Mucosa of descending colon (tissue), 3 donors: ENCODE results near the gene BOC. TPM values are rescaled to one million over a fixed set of nuclear protein-coding genes. Genes with fewer than 3 reads are reported as not detected.

Source experiments
- ATAC-seq: fragments of 200-7000 bp; cut with Tn5 transposase; one replicate; pipeline ENCODE4 v1.9.1; 2020; ENCODE audit warnings: mild to moderate bottlenecking, moderate library complexity
- DNase-seq, 3 donors: peaks; one replicate each; pipeline ENCODE4 v3.0.0-alpha.2; 2020
- H3K36me3 ChIP-seq: fragments of 200-600 bp; one replicate; pipeline ENCODE4 v1.8.0; 2021; ENCODE audit warnings: low read depth, mild to moderate bottlenecking
- H3K4me1 ChIP-seq: fragments of 200-600 bp; one replicate; pipeline ENCODE4 v1.8.0; 2021; ENCODE audit warnings: low read depth, mild to moderate bottlenecking
- H3K4me3 ChIP-seq: fragments of 200-600 bp; one replicate; pipeline ENCODE4 v1.8.0; 2021; ENCODE audit warnings: mild to moderate bottlenecking
- H3K9me3 ChIP-seq: fragments of 200-600 bp; one replicate; pipeline ENCODE4 v1.8.0; 2021; ENCODE audit warnings: mild to moderate bottlenecking
- CTCF ChIP-seq: fragments of 200-600 bp; IDR thresholded peaks from one replicate; pipeline ENCODE4 v1.8.0; 2022; ENCODE audit warnings: antibody characterized with exemption, mild to moderate bottlenecking
- intact Hi-C, 2 donors: fragments of 100-400 bp; cut with DNase I in 1 of 2; cut with micrococcal nuclease in 1 of 2; formaldehyde crosslinking; loops; one replicate each; pipeline versions ENCODE4 v1.11.0 to v1.11.1; 2022; cut with DNase I, micrococcal nuclease
- total RNA-seq, 3 donors: library from RNA; stranded (reverse); fragmentation: NEBNext Ultra II Directional in 2 of 3; extraction: Animal tissue kit (Norgen Biotek cat#: 25700) in 2 of 3; gene quantifications; one replicate each; pipeline versions ENCODE4 v1.2.1 to v1.2.4, GENCODE V29; 2021 to 2023
- donor health status: DM: no; HTN: no; CAD: no; lungs with moderate emphysema.
- donor health status: DM: no; HTN: no; CAD: no.
- donor health status: DM: no; HTN: yes; CAD: no.

The BOC gene
- total RNA-seq, 3 donors from 2014 or later: 4.9 to 70.9 (median 12.1) TPM

- no peak for DNase-seq
- ATAC-seq: no peak
- no peaks in the 10 kb centered on the region for H3K36me3 ChIP-seq
- no peak for TF ChIP-seq CTCF
- intact Hi-C loops: loop anchor here in 1 of 2 donors (10.0 kb wide), 2 partner anchors 60 to 70 kb away; no protein-coding TSS in a partner anchor
- H3K4me3 ChIP-seq: no peak overlapping the region
- H3K4me1 ChIP-seq: peaks cover 4% of the 10 kb centered on the region
- no peaks in the 10 kb centered on the region for H3K9me3 ChIP-seq
These were observed 3.7 kb downstream of the BOC start for GRCh38 chr3:113214917-113215595.

- no peak for DNase-seq
- H3K4me1 ChIP-seq: peaks cover 4% of the 10 kb centered on the region
- H3K4me3 ChIP-seq: no peak overlapping the region
- H3K9me3 ChIP-seq: no peaks in the 10 kb centered on the region
- no peak for ATAC-seq
- TF ChIP-seq CTCF: no peak
- intact Hi-C loops: loop anchor here in 1 of 2 donors (10.0 kb wide), 2 partner anchors 58 to 72 kb away; no protein-coding TSS in a partner anchor
- H3K36me3 ChIP-seq: no peaks in the 10 kb centered on the region
These were observed 5.0 kb downstream of the BOC start for GRCh38 chr3:113216393-113216792.

- Histone ChIP-seq H3K9me3 (no peaks in the 10 kb centered on the region), H3K4me1 (no peaks in the 10 kb centered on the region), H3K4me3 (no peak overlapping the region), H3K36me3 (no peaks in the 10 kb centered on the region)
- TF ChIP-seq CTCF: no peak
- ATAC-seq (no peak), DNase-seq (no peak)
- intact Hi-C loops: loop anchor here in 1 of 2 donors (10.0 kb wide), 2 partner anchors 57 to 73 kb away; no protein-coding TSS in a partner anchor
These were observed 6.8 kb downstream of the BOC start for GRCh38 chr3:113218011-113218680.

GRCh38 chr3:113218681-113219045, 7.3 kb downstream of the BOC start:
- Histone ChIP-seq H3K4me3 (no peak overlapping the region), H3K4me1 (no peaks in the 10 kb centered on the region), H3K9me3 (no peaks in the 10 kb centered on the region), H3K36me3 (no peaks in the 10 kb centered on the region)
- DNase-seq (no peak), ATAC-seq (no peak)
- no peak for TF ChIP-seq CTCF
- intact Hi-C loops: loop anchor here in 1 of 2 donors (10.0 kb wide), 2 partner anchors 56 to 74 kb away; no protein-coding TSS in a partner anchor

- TF ChIP-seq CTCF: no peak
- intact Hi-C loops: loop anchor here in 1 of 2 donors (10.0 kb wide), 2 partner anchors 55 to 75 kb away; no protein-coding TSS in a partner anchor
- DNase-seq (no peak), ATAC-seq (no peak)
- Histone ChIP-seq H3K9me3 (no peaks in the 10 kb centered on the region), H3K4me1 (no peaks in the 10 kb centered on the region), H3K4me3 (no peak overlapping the region), H3K36me3 (no peaks in the 10 kb centered on the region)
These were observed 8.4 kb downstream of the BOC start for GRCh38 chr3:113219605-113220300.
